HCT116 (cell line): ENCODE measurements around the gene KMO. TPM values are rescaled to one million over a fixed set of nuclear protein-coding genes. Genes with fewer than 3 reads are reported as not detected.

Experiments used
- ATAC-seq: fragments of 200-7000 bp; cut with Tn5 transposase; 2 replicates; pipeline ENCODE4 v1.9.1; 2020; ENCODE audit warnings: mild to moderate bottlenecking, moderate library complexity
- BruUV-seq: library from RNA; stranded (reverse); fragments of 400-500 nt; replicated peaks from 2 replicates; lab custom pipeline; 2021; lab: Mats Ljungman, UMichigan
- CTCF ChIA-PET: fragments of 300-600 bp; sonication (Branson Sonifier 250); formaldehyde crosslinking; loops from one replicate; lab custom pipeline; 2021; ENCODE audit warnings: antibody characterized with exemption; lab: Charles Lee
- POLR2A ChIA-PET: fragments of 300-600, 350-600 bp; sonication (Branson Sonifier 250); formaldehyde crosslinking; loops from one replicate; lab custom pipeline; 2021; ENCODE audit warnings: antibody characterized with exemption; lab: Charles Lee
- RAD21 ChIA-PET, 2 experiments: fragments of 300-600 bp; sonication (Branson Sonifier 250); formaldehyde crosslinking; loops; one replicate each; lab custom pipeline; 2023; ENCODE audit warnings: low total read pairs in 2 of 2; ENCODE audit not compliant: uncharacterized antibody in 2 of 2, unreplicated experiment in 2 of 2, low non-redundant PET in 1 of 2; lab: Charles Lee
- DNase-seq: peaks from one replicate; pipeline ENCODE4 v3.0.0-alpha.2; 2010; ENCODE audit warnings: low read depth, low spot score
- H2AFZ ChIP-seq: fragments of 200-600 bp; shearing (Covaris generic), sonication (generic); 2 replicates; pipeline ENCODE4 v1.6.1; 2017; ENCODE audit warnings: low read depth, mixed run types, mixed read lengths, antibody characterized with exemption, low read length; ENCODE audit not compliant: poor library complexity, severe bottlenecking
- H3K27ac ChIP-seq: 2 replicates; pipeline ENCODE4 v1.5.1; 2012; ENCODE audit warnings: low read depth, low read length
- H3K27me3 ChIP-seq: fragments of 200-600 bp; sonication (generic); 2 replicates; pipeline ENCODE4 v1.6.1; 2016; ENCODE audit warnings: mixed run types, low read length, mixed read lengths; ENCODE audit not compliant: insufficient read depth
- H3K36me3 ChIP-seq, 2 experiments: fragments of 200-500 bp in 1 of 2; fragments of 200-600 bp in 1 of 2; sonication (Bioruptor generic) in 1 of 2; sonication (generic) in 1 of 2; 2 replicates each; pipeline versions ENCODE4 v1.5.1 to v1.6.1; 2014 to 2016; ENCODE audit warnings: low read length in 2 of 2, inconsistent platforms in 1 of 2, mixed read lengths in 1 of 2, mixed run types in 1 of 2; ENCODE audit not compliant: insufficient read depth in 2 of 2, control insufficient read depth in 1 of 2
- H3K4me1 ChIP-seq, 2 experiments: fragments of 200-600 bp in 1 of 2; sonication (generic) in 1 of 2; 2 replicates each; pipeline versions ENCODE4 v1.5.1 to v1.6.1; 2012 to 2017; ENCODE audit warnings: low read length in 2 of 2, inconsistent platforms in 1 of 2, mild to moderate bottlenecking in 1 of 2, mixed read lengths in 1 of 2, mixed run types in 1 of 2, moderate library complexity in 1 of 2; ENCODE audit not compliant: insufficient read depth in 2 of 2, control insufficient read depth in 1 of 2
- H3K4me2 ChIP-seq: fragments of 200-600 bp; sonication (generic); 2 replicates; pipeline ENCODE4 v1.6.1; 2017; ENCODE audit warnings: mixed run types, low read length, mixed read lengths
- H3K4me3 ChIP-seq, 2 experiments: fragments of 200-600 bp in 1 of 2; sonication (generic) in 1 of 2; replicated peaks in 1 of 2; 2 replicates each; pipeline ENCODE4 v1.5.1; 2011 to 2016; ENCODE audit warnings: low read length in 2 of 2, control low read depth in 1 of 2, low read depth in 1 of 2, mild to moderate bottlenecking in 1 of 2, mixed read lengths in 1 of 2, mixed run types in 1 of 2
- H3K79me2 ChIP-seq: fragments of 200-600 bp; sonication (generic); 2 replicates; pipeline ENCODE4 v1.6.1; 2017; ENCODE audit warnings: mild to moderate bottlenecking, mixed run types, low read length, moderate library complexity, mixed read lengths; ENCODE audit not compliant: insufficient read depth
- H3K9ac ChIP-seq: fragments of 200-600 bp; sonication (generic); 2 replicates; pipeline ENCODE4 v1.6.1; 2016; ENCODE audit warnings: low read length, mixed read lengths
- H3K9me2 ChIP-seq: fragments of 200-600 bp; sonication (generic), shearing (Covaris generic); 2 replicates; pipeline ENCODE4 v1.6.1; 2017; ENCODE audit warnings: mixed run types, mild to moderate bottlenecking, moderate library complexity; ENCODE audit not compliant: insufficient read depth
- H3K9me3 ChIP-seq, 2 experiments: fragments of 200-500 bp in 1 of 2; fragments of 200-600 bp in 1 of 2; sonication (Bioruptor generic) in 1 of 2; sonication (generic) in 1 of 2; 2 replicates each; pipeline ENCODE4 v1.6.1; 2014 to 2017; ENCODE audit warnings: low read length in 2 of 2, mixed read lengths in 2 of 2, inconsistent platforms in 1 of 2, low read depth in 1 of 2, mild to moderate bottlenecking in 1 of 2, mixed run types in 1 of 2, moderate library complexity in 1 of 2; ENCODE audit not compliant: control insufficient read depth in 1 of 2, insufficient read depth in 1 of 2
- H4K20me1 ChIP-seq: fragments of 200-600 bp; sonication (generic), shearing (Covaris generic); 2 replicates; pipeline ENCODE4 v1.6.1; 2017; ENCODE audit warnings: mixed run types, mild to moderate bottlenecking, moderate library complexity; ENCODE audit not compliant: insufficient read depth
- ATF3 ChIP-seq: IDR thresholded peaks from 2 replicates; pipeline ENCODE4 v1.6.1; 2012
- CEBPB ChIP-seq: IDR thresholded peaks from 2 replicates; pipeline ENCODE4 v1.6.1; 2012; ENCODE audit warnings: low read depth
- JUND ChIP-seq: IDR thresholded peaks from 2 replicates; pipeline ENCODE4 v1.6.1; 2012
- MAX ChIP-seq: IDR thresholded peaks from 2 replicates; pipeline ENCODE4 v1.6.1; 2012
- POLR2AphosphoS5 ChIP-seq: IDR thresholded peaks from 2 replicates; pipeline ENCODE4 v1.6.1; 2011; ENCODE audit warnings: mild to moderate bottlenecking, low read depth, low read length, moderate library complexity
- RAD21 ChIP-seq: IDR thresholded peaks from 2 replicates; pipeline ENCODE4 v1.6.1; 2012; ENCODE audit warnings: low read depth, mild to moderate bottlenecking
- SP1 ChIP-seq: IDR thresholded peaks from 2 replicates; pipeline ENCODE4 v1.6.1; 2012; ENCODE audit warnings: low read depth
- TCF7L2 ChIP-seq: IDR thresholded peaks from 2 replicates; pipeline ENCODE4 v1.7.0; 2011; ENCODE audit warnings: borderline replicate concordance, inconsistent platforms; ENCODE audit not compliant: insufficient read depth, insufficient read length; ENCODE audit errors: extremely low read depth
- ZBTB33 ChIP-seq: IDR thresholded peaks from 2 replicates; pipeline ENCODE4 v1.6.1; 2011; ENCODE audit warnings: mild to moderate bottlenecking, low read length, moderate library complexity; ENCODE audit not compliant: insufficient replicate concordance; ENCODE audit errors: extremely low read depth
- ZFX ChIP-seq: fragments of 450-650 bp; IDR thresholded peaks from 2 replicates; pipeline ENCODE4 v1.6.1; 2017
- ZNF274 ChIP-seq: fragments of 200-500 bp; sonication (Bioruptor generic); IDR thresholded peaks from 2 replicates; pipeline ENCODE4 v1.6.1; 2014; ENCODE audit warnings: mild to moderate bottlenecking, low read depth, low read length, inconsistent platforms
- intact Hi-C: fragments of 100-400 bp; cut with micrococcal nuclease; formaldehyde crosslinking; loops from 2 replicates; pipeline ENCODE4 v1.10.0; 2022
- total RNA-seq: library from RNA; stranded (reverse); gene quantifications from one replicate; pipeline ENCODE4 v1.2.1, GENCODE V29; 2021; ENCODE audit not compliant: unreplicated experiment

The KMO gene
- total RNA-seq, 1 experiment from 2014 or later = not detected

- TF ChIP-seq ZBTB33 (no peak), ZFX (no peak), POLR2AphosphoS5 (no peak), ZNF274 (no peak), RAD21 (no peak), MAX (no peak), SP1 (no peak), ATF3 (no peak), CEBPB (no peak), JUND (no peak)
These were observed 66.1 kb downstream of the KMO start (continued) for GRCh38 chr1:241598249-241598648.

- ATAC-seq = no peak
- Histone ChIP-seq H3K9me2 (no peaks in the 10 kb centered on the region), H3K9me3 (no peaks in the 10 kb centered on the region), H3K4me3 (no peak overlapping the region), H3K9ac (no peak overlapping the region), H4K20me1 (no peaks in the 10 kb centered on the region), H3K27ac (no peak overlapping the region), H3K79me2 (no peaks in the 10 kb centered on the region)
- ChIA-PET RAD21 (no interaction called here), CTCF (interaction anchor here (1.2 kb wide), 1 partner anchor 10 kb away, joined by 5 read pairs; no protein-coding TSS in a partner anchor)
- intact Hi-C loops = no loop called here
- no peak for TF ChIP-seq ZNF274
- TF ChIP-seq TCF7L2 = no peak
- TF ChIP-seq, all 23 proteins: peak for 0
- Histone ChIP-seq H3K4me1 (peaks cover 0 to 6% of the 10 kb centered on the region in 2 experiments; a peak in 1 of 4 replicates), H3K36me3 (no peaks in the 10 kb centered on the region), H3K27me3 (no peaks in the 10 kb centered on the region), H2AFZ (no peak overlapping the region), H3K4me2 (no peak overlapping the region)
- POLR2A ChIA-PET = no interaction called here
- DNase-seq = no peak
- BruUV-seq = no TSS peak
These were observed 68.3 kb downstream of the KMO start for GRCh38 chr1:241600496-241600901.
